H1 (cell line): ENCODE data around the gene CDON.

Experiments
- PHF8 ChIP-seq: fragments of 200-600 bp; sonication (generic); conservative IDR thresholded peaks from 2 replicates; pipeline ENCODE4 v1.7.1; 2012; ENCODE audit warnings: low read depth, mild to moderate bottlenecking, inconsistent platforms, low read length, moderate library complexity
- POLR2A ChIP-seq, 2 experiments: IDR thresholded peaks; 1 replicate in 1 of 2; 2 replicates in 1 of 2; pipeline ENCODE4 v1.6.1; 2011; ENCODE audit warnings: low read depth in 2 of 2, low read length in 2 of 2, mild to moderate bottlenecking in 2 of 2; ENCODE audit errors: control extremely low read depth in 1 of 2
- SIN3A ChIP-seq, 2 experiments: IDR thresholded peaks in 1 of 2; conservative IDR thresholded peaks in 1 of 2; 2 replicates each; pipeline ENCODE4 v1.6.1; 2011 to 2012; ENCODE audit warnings: low read length in 2 of 2, improper control_type of control experiment in 1 of 2, low read depth in 1 of 2, mild to moderate bottlenecking in 1 of 2
- TAF1 ChIP-seq: IDR thresholded peaks from 2 replicates; pipeline ENCODE4 v1.6.1; 2011; ENCODE audit warnings: mild to moderate bottlenecking, low read depth, low read length
- TCF12 ChIP-seq: IDR thresholded peaks from 2 replicates; pipeline ENCODE4 v1.6.1; 2011; ENCODE audit warnings: low read depth, mild to moderate bottlenecking, low read length
- YY1 ChIP-seq: IDR thresholded peaks from 2 replicates; pipeline ENCODE4 v1.6.1; 2011; ENCODE audit warnings: low read depth, mild to moderate bottlenecking, low read length
- TF ChIP-seq, protein P1 (sequence below), 3 experiments: IDR thresholded peaks; 1 replicate in 2 of 3; 2 replicates in 1 of 3; pipeline versions ENCODE4 v1.5.1 to v1.6.1; 2011; ENCODE audit warnings: low read length in 3 of 3, mild to moderate bottlenecking in 3 of 3, inconsistent platforms in 2 of 3, low read depth in 1 of 3, moderate library complexity in 1 of 3; ENCODE audit not compliant: insufficient read depth in 1 of 3; ENCODE audit errors: control extremely low read depth in 1 of 3

- TF ChIP-seq, protein P1, sequence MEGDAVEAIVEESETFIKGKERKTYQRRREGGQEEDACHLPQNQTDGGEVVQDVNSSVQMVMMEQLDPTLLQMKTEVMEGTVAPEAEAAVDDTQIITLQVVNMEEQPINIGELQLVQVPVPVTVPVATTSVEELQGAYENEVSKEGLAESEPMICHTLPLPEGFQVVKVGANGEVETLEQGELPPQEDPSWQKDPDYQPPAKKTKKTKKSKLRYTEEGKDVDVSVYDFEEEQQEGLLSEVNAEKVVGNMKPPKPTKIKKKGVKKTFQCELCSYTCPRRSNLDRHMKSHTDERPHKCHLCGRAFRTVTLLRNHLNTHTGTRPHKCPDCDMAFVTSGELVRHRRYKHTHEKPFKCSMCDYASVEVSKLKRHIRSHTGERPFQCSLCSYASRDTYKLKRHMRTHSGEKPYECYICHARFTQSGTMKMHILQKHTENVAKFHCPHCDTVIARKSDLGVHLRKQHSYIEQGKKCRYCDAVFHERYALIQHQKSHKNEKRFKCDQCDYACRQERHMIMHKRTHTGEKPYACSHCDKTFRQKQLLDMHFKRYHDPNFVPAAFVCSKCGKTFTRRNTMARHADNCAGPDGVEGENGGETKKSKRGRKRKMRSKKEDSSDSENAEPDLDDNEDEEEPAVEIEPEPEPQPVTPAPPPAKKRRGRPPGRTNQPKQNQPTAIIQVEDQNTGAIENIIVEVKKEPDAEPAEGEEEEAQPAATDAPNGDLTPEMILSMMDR (IDR thresholded peaks at IDR 0.05; ENCODE audit: control extremely low read depth in 1 of 3, insufficient read depth in 1 of 3, low read depth in 1 of 3, low read length in 3 of 3): no peak
- TF ChIP-seq PHF8: no peak
- TF ChIP-seq SIN3A (conservative IDR thresholded peaks at IDR 0.05 in 1 of 2, IDR thresholded peaks at IDR 0.05 in 1 of 2; ENCODE audit: low read depth in 1 of 2, low read length in 2 of 2): no peak
- no peak for TF ChIP-seq TAF1
- no peak for TF ChIP-seq YY1
- no peak for TF ChIP-seq POLR2A (IDR thresholded peaks at IDR 0.05; ENCODE audit: control extremely low read depth in 1 of 2, low read depth in 2 of 2, low read length in 2 of 2)
- TF ChIP-seq TCF12: no peak
Measured at GRCh38 chr11:125946712-125947418, 115.8 kb downstream of the CDON start.
